ENCODE measurements around the gene CRYBB1. TPM values are rescaled to one million over a fixed set of nuclear protein-coding genes. Genes with fewer than 3 reads are reported as not detected.

Gene CRYBB1
- total RNA-seq, result not detected
- not detected for total RNA-seq (2013)

DNA sequence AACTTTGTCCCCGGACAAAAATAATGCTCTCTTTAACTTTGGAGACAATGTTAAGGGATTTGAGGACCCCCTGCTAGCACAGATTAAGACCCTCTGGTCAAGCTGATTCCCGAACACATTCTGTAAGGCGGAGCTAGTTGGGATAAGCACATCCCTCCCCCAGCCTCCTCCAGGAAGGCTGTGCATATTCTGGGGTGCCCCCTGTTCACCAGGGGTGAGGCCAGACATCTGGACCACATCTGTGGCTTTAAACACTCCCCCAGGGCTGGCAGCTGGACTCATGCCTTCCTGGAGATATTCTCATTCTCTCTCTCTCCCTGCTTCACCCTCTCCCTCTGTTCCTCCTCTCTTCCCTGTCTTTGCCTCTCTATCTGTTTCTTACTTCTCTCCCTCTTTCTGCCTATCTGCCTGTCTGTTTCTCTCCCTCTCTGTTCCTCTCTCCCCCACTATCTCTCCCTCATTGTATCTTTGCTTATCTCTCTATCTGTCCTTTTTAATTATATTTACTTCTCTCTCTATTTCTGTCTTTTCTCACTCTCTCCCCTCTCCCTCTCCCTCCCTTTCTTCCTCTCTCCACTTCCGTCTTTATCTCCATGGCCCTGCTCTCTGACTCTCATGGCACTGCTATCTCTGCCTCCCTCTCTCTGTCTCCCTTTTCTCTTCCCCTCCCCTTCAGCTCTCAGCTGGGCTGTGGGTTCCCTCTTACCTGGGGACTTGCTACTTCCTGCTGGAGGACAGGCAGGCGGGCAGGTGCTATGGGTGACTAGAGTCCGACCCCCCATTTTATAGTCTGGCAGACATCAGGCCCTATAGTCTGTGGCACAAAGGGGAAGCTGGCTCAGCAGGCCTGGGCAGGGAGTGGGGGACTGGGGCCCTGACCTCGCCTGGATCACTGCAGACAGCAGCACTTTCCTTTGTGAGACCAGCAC lies at the start of gene CRYBB1:
Gene CRYBB1 (minus strand): TSS at position 757 of the 929 bp plus-strand sequence. CDS start 1,708 bp downstream, outside the sequence.
- H3K9me3 ChIP-seq (ENCODE audit: control insufficient read depth, insufficient read depth, low read length), result no peaks in the 10 kb centered on the region
- H3K4me3 ChIP-seq (ENCODE audit: low read length), result no peak within 1 kb of the TSS
- intact Hi-C loops (cut with micrococcal nuclease), result no loop called here
- DNase-seq, result no peak
- H3K9me3 Mint-ChIP-seq, result no peaks in the 10 kb centered on the region
- H3K36me3 ChIP-seq (ENCODE audit: control insufficient read depth, insufficient read depth, low read length), result no peaks in the 10 kb centered on the region
- H3K4me3 Mint-ChIP-seq, result no peak within 1 kb of the TSS
- H3K27ac ChIP-seq (ENCODE audit: low read length), result no peak within 1 kb of the TSS
- no peaks in the 10 kb centered on the region for H3K36me3 Mint-ChIP-seq
- no peaks in the 10 kb centered on the region for H3K27me3 ChIP-seq (ENCODE audit: control insufficient read depth, insufficient read depth, low read length)
- no peaks in the 10 kb centered on the region for H3K27me3 Mint-ChIP-seq (ENCODE audit: low read depth in 2 of 2)
- H3K27ac Mint-ChIP-seq, result peak within 1 kb of the TSS; percentile 2 to 5
- 67% methylated on average over 7 of the region's 7 CpGs for WGBS (ENCODE audit: insufficient coverage)
- no peak for ATAC-seq
- H3K4me1 Mint-ChIP-seq, result peaks cover 34 to 61% of the 10 kb centered on the region in 2 donors
- no peak for TF ChIP-seq CTCF (IDR thresholded peaks at IDR 0.05)
- peaks cover 34% of the 10 kb centered on the region for H3K4me1 ChIP-seq (ENCODE audit: control insufficient read depth, insufficient read depth, low read length)

DNA sequence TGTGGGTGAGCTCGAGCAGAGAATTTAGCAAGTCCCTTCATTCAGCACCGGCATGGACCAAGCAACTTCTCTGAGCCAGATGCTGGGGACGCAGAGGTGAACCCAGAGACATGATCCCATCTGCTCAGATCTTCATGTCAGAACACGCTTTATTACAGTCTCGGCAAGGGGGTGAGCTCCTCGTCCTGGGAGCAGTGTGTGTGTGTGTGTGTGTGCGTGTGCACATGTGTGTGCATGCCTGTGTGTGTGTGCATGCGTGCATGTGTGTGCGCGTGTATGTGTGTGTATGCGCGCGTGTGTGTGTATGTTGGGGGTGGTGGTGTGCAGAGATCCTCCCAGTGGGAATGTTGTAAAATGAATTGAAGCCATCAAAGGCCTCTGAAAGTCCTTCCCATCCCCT lies 49.3 kb upstream of the CRYBB1 start:
- H3K36me3 ChIP-seq (ENCODE audit: control insufficient read depth, insufficient read depth, low read length), result peaks cover 2% of the 10 kb centered on the region
- no peak overlapping the region for H3K4me3 Mint-ChIP-seq
- no peaks in the 10 kb centered on the region for H3K9me3 ChIP-seq (ENCODE audit: control insufficient read depth, insufficient read depth, low read length)
- TF ChIP-seq CTCF (IDR thresholded peaks at IDR 0.05), result no peak
- intact Hi-C loops (cut with micrococcal nuclease), result no loop called here
- no peak overlapping the region for H3K4me3 ChIP-seq (ENCODE audit: low read length)
- H3K9me3 Mint-ChIP-seq, result no peaks in the 10 kb centered on the region
- ATAC-seq (no peak), DNase-seq (no peak)
- no peaks in the 10 kb centered on the region for H3K36me3 Mint-ChIP-seq
- H3K27ac Mint-ChIP-seq, result no peak overlapping the region
- no peaks in the 10 kb centered on the region for H3K27me3 Mint-ChIP-seq (ENCODE audit: low read depth in 2 of 2)
- peaks cover 60% of the 10 kb centered on the region for H3K4me1 ChIP-seq (ENCODE audit: control insufficient read depth, insufficient read depth, low read length)
- no peaks in the 10 kb centered on the region for H3K27me3 ChIP-seq (ENCODE audit: control insufficient read depth, insufficient read depth, low read length)
- WGBS (ENCODE audit: insufficient coverage), result 98% methylated on average over 8 of the region's 13 CpGs
- peaks cover 60 to 61% of the 10 kb centered on the region in 2 donors for H3K4me1 Mint-ChIP-seq
- no peak overlapping the region for H3K27ac ChIP-seq (ENCODE audit: low read length)

- DNase-seq (no peak), ATAC-seq (peak in 2 of 3 donors; percentile 16 to 35)
- 70% methylated on average over 3 of the region's 4 CpGs for WGBS (ENCODE audit: insufficient coverage)
- peak overlapping the region; percentile 57 for H3K4me3 Mint-ChIP-seq
- H3K4me1 Mint-ChIP-seq, result peaks cover 48 to 51% of the 10 kb centered on the region in 2 donors
- Histone ChIP-seq H3K4me3 (ENCODE audit: low read length) (no peak overlapping the region), H3K36me3 (ENCODE audit: control insufficient read depth, insufficient read depth, low read length) (peaks cover 2% of the 10 kb centered on the region), H3K27ac (ENCODE audit: low read length) (no peak overlapping the region), H3K27me3 (ENCODE audit: control insufficient read depth, insufficient read depth, low read length) (no peaks in the 10 kb centered on the region), H3K4me1 (ENCODE audit: control insufficient read depth, insufficient read depth, low read length) (peaks cover 46% of the 10 kb centered on the region), H3K9me3 (ENCODE audit: control insufficient read depth, insufficient read depth, low read length) (no peaks in the 10 kb centered on the region)
- no peaks in the 10 kb centered on the region for H3K9me3 Mint-ChIP-seq
- no peaks in the 10 kb centered on the region for H3K36me3 Mint-ChIP-seq
- peak overlapping the region; percentile 82 to 88 for H3K27ac Mint-ChIP-seq
- no peaks in the 10 kb centered on the region for H3K27me3 Mint-ChIP-seq (ENCODE audit: low read depth in 2 of 2)
- TF ChIP-seq CTCF (IDR thresholded peaks at IDR 0.05), result no peak
- intact Hi-C loops (cut with micrococcal nuclease), result loop anchor here (1.0 to 2.0 kb wide), 2 partner anchors 17 to 163 kb away; no protein-coding TSS in a partner anchor
These were observed 48.0 kb upstream of the CRYBB1 start for GRCh38 chr22:26665813-26666231.

Measured in natural killer cell (primary cell).